GM12878 (cell line): ENCODE results near the gene KHDC1L. TPM values are rescaled to one million over a fixed set of nuclear protein-coding genes. Genes with fewer than 3 reads are reported as not detected.

ENCODE experiments used
- ATAC-seq: fragments of 200-7000 bp; cut with Tn5 transposase; 3 replicates; pipeline ENCODE4 v1.9.1; 2020; ENCODE audit warnings: mild to moderate bottlenecking, moderate library complexity
- BruUV-seq: library from RNA; stranded (reverse); fragments of 400-500 nt; replicated peaks from 2 replicates; lab custom pipeline; 2021; lab: Mats Ljungman, UMichigan
- CTCF ChIA-PET: fragments of 300-600 bp; sonication (Branson Sonifier 250); formaldehyde crosslinking; extraction: SDS; loops from one replicate; lab custom pipeline; 2021; ENCODE audit warnings: inconsistent platforms; lab: Yijun Ruan, JAX
- POLR2A ChIA-PET: fragments of 350-600 bp; formaldehyde crosslinking; extraction: SDS; loops from one replicate; lab custom pipeline; 2021; ENCODE audit warnings: inconsistent platforms; lab: Charles Lee
- RAD21 ChIA-PET: fragments of 300-600 bp; sonication (Branson Sonifier 250); formaldehyde crosslinking; loops from one replicate; lab custom pipeline; 2023; ENCODE audit warnings: antibody characterized with exemption; ENCODE audit not compliant: unreplicated experiment; lab: Charles Lee
- SMC1A ChIA-PET: fragments of 300-600 bp; sonication (Branson Sonifier 250); formaldehyde crosslinking; loops from one replicate; lab custom pipeline; 2023; ENCODE audit not compliant: unreplicated experiment, uncharacterized antibody; lab: Charles Lee
- DNase-seq: peaks from one replicate; pipeline ENCODE4 v3.0.0-alpha.2; 2011; ENCODE audit warnings: low read depth, low spot score
- FAIRE-seq: peaks from 3 replicates; lab custom pipeline; 2011; peaks lifted over from hg19 to GRCh38; lab: Jason Lieb, UNC
- H2AFZ ChIP-seq: 2 replicates; pipeline ENCODE4 v1.6.0; 2011; ENCODE audit warnings: low read depth, low read length, control low read depth; ENCODE audit not compliant: control insufficient read depth
- H3K27ac ChIP-seq: 2 replicates; pipeline ENCODE4 v1.5.1; 2011; ENCODE audit warnings: control low read depth; ENCODE audit not compliant: control insufficient read depth, insufficient read depth
- H3K27me3 ChIP-seq, 2 experiments: replicated peaks in 1 of 2; 2 replicates each; pipeline versions ENCODE4 v1.6.0 to v1.6.1; 2011; ENCODE audit warnings: low read length in 1 of 2; ENCODE audit not compliant: control insufficient read depth in 2 of 2, insufficient read depth in 2 of 2
- H3K36me3 ChIP-seq, 2 experiments: 2 replicates each; pipeline ENCODE4 v1.5.1; 2011; ENCODE audit warnings: low read length in 1 of 2; ENCODE audit not compliant: control insufficient read depth in 2 of 2, insufficient read depth in 2 of 2
- H3K4me1 ChIP-seq: 2 replicates; pipeline ENCODE4 v1.6.1; 2011; ENCODE audit warnings: mild to moderate bottlenecking, low read length, moderate library complexity, mixed read lengths; ENCODE audit not compliant: control insufficient read depth, insufficient read depth
- H3K4me2 ChIP-seq: 2 replicates; pipeline ENCODE4 v1.6.0; 2011; ENCODE audit warnings: control low read depth; ENCODE audit not compliant: control insufficient read depth, insufficient read depth
- H3K4me3 ChIP-seq: fragments of 200-600 bp; sonication (generic); 2 replicates; pipeline ENCODE4 v1.5.1; 2016
- H3K79me2 ChIP-seq: 2 replicates; pipeline ENCODE4 v1.6.0; 2011; ENCODE audit warnings: low read length; ENCODE audit not compliant: control insufficient read depth, insufficient read depth
- H3K9ac ChIP-seq: 2 replicates; pipeline ENCODE4 v1.8.0; 2011; ENCODE audit warnings: low read length, control low read depth, mixed read lengths; ENCODE audit not compliant: control insufficient read depth, insufficient read depth
- H3K9me3 ChIP-seq: replicated peaks from 3 replicates; pipeline ENCODE4 v1.5.1; 2011; ENCODE audit warnings: mild to moderate bottlenecking, low read length; ENCODE audit not compliant: control insufficient read depth, insufficient read depth
- H4K20me1 ChIP-seq: 2 replicates; pipeline ENCODE4 v1.6.0; 2011; ENCODE audit not compliant: control insufficient read depth, insufficient read depth
- GABPA ChIP-seq: IDR thresholded peaks from 2 replicates; pipeline ENCODE4 v1.6.1; 2014; ENCODE audit warnings: antibody characterized with exemption, low read depth, mild to moderate bottlenecking, inconsistent platforms
- KLF5 ChIP-seq: fragments of 450-650 bp; IDR thresholded peaks from 2 replicates; pipeline ENCODE4 v1.6.1; 2014; ENCODE audit warnings: mild to moderate bottlenecking; ENCODE audit not compliant: partially characterized antibody
- PAX8 ChIP-seq: fragments of 450-650 bp; IDR thresholded peaks from 2 replicates; pipeline ENCODE4 v1.6.1; 2017; ENCODE audit warnings: mild to moderate bottlenecking, moderate library complexity
- RAD21 ChIP-seq: IDR thresholded peaks from 2 replicates; pipeline ENCODE4 v1.6.1; 2011; ENCODE audit warnings: mild to moderate bottlenecking, low read depth, low read length, moderate library complexity; ENCODE audit not compliant: insufficient read depth
- RELA ChIP-seq: fragments of 450-650 bp; IDR thresholded peaks from 2 replicates; pipeline ENCODE4 v1.8.0; 2014; ENCODE audit warnings: borderline replicate concordance; ENCODE audit not compliant: partially characterized antibody
- RUNX3 ChIP-seq: IDR thresholded peaks from 2 replicates; pipeline ENCODE4 v1.6.1; 2012; ENCODE audit warnings: low read length, inconsistent platforms
- SIX5 ChIP-seq: IDR thresholded peaks from 2 replicates; pipeline ENCODE4 v1.6.1; 2011; ENCODE audit warnings: mild to moderate bottlenecking, low read depth, low read length, moderate library complexity; ENCODE audit not compliant: severe bottlenecking
- SUPT20H ChIP-seq: IDR thresholded peaks from 2 replicates; pipeline ENCODE4 v1.6.1; 2011; ENCODE audit warnings: low read depth, mild to moderate bottlenecking, low read length, moderate library complexity, borderline replicate concordance; ENCODE audit not compliant: control insufficient read depth
- TCF12 ChIP-seq: IDR thresholded peaks from 2 replicates; pipeline ENCODE4 v1.6.1; 2011; ENCODE audit warnings: low read depth, mild to moderate bottlenecking, low read length
- WGBS: methylation state at CpG from one replicate; pipeline ENCODE4 v1.1.6; 2016; ENCODE audit warnings: low lambda C conversion rate; ENCODE audit not compliant: insufficient replicate concordance, insufficient coverage; ENCODE audit errors: missing lambda C conversion rate; 5-methylcytosine and 5-hydroxymethylcytosine counted together
- in situ Hi-C: fragments of 300-500 bp; cut with MboI; formaldehyde crosslinking; loops from 9 replicates; pipeline ENCODE4 v1.14.3; 2018; ENCODE audit warnings: mixed read lengths
- intact Hi-C: fragments of 100-400 bp; cut with micrococcal nuclease; formaldehyde crosslinking; loops from one replicate; pipeline ENCODE4 v1.14.2; 2022; ENCODE audit not compliant: unreplicated experiment
- polyA plus RNA-seq, 11 experiments: library from polyadenylated mRNA; depleted of rRNA in 4 of 11; unstranded in 6 of 11; stranded (reverse) in 5 of 11; fragments of >200 nt; fragmentation: Nextera tagmentation in 4 of 11; fragmentation: Illumina TruSeq in 1 of 11; extraction: Ambion mirVana in 4 of 11; extraction: Trizol in 1 of 11; gene quantifications; 1 replicate in 1 of 11; 2 replicates in 10 of 11; pipeline versions ENCODE4 v1.2.1 to v1.2.3, GENCODE V29; 2011 to 2016; ENCODE audit warnings: inconsistent platforms in 2 of 11, missing spikeins in 2 of 11, low read depth in 1 of 11
- total RNA-seq, 4 experiments: library from RNA; depleted of rRNA in 3 of 4; stranded (reverse); fragments of >200 nt in 3 of 4; fragmentation: Illumina TruSeq in 1 of 4; extraction: Trizol in 1 of 4; gene quantifications; 2 replicates each; pipeline versions ENCODE4 v1.2.1 to v1.2.3, GENCODE V29; 2013 to 2021
- TF ChIP-seq, protein P1 (sequence below): IDR thresholded peaks from 2 replicates; pipeline ENCODE4 v1.6.1; 2012; ENCODE audit warnings: low read depth, low read length, improper control_type of control experiment
- TF ChIP-seq, protein P2 (sequence below): IDR thresholded peaks from 2 replicates; pipeline ENCODE4 v1.6.1; 2012; ENCODE audit warnings: low read depth, low read length, improper control_type of control experiment
- TF ChIP-seq, protein P3 (sequence below): fragments of 450-650 bp; IDR thresholded peaks from 2 replicates; pipeline ENCODE4 v1.6.1; 2017; ENCODE audit warnings: mild to moderate bottlenecking, low read depth, inconsistent platforms; ENCODE audit not compliant: poor library complexity, severe bottlenecking
- TF ChIP-seq, protein P4 (sequence below): IDR thresholded peaks from 2 replicates; pipeline ENCODE4 v1.6.1; 2011; ENCODE audit warnings: borderline replicate concordance, low read depth, mild to moderate bottlenecking, moderate library complexity, low read length; ENCODE audit not compliant: insufficient read depth, poor library complexity, severe bottlenecking
- TF ChIP-seq, protein P5 (sequence below): IDR thresholded peaks from 2 replicates; pipeline ENCODE4 v1.6.1; 2011; ENCODE audit warnings: borderline replicate concordance, low read depth, mild to moderate bottlenecking, moderate library complexity, mixed read lengths, low read length; ENCODE audit not compliant: insufficient read depth; ENCODE audit errors: extremely low read length

The KHDC1L gene
- total and polyA plus RNA-seq, 10 of the 15 experiments (the other 5 are each of a cell fraction or from before 2014, with no cell fraction given), result 0.12 to 0.37 (median 0.24) TPM; not detected in 4

DNA sequence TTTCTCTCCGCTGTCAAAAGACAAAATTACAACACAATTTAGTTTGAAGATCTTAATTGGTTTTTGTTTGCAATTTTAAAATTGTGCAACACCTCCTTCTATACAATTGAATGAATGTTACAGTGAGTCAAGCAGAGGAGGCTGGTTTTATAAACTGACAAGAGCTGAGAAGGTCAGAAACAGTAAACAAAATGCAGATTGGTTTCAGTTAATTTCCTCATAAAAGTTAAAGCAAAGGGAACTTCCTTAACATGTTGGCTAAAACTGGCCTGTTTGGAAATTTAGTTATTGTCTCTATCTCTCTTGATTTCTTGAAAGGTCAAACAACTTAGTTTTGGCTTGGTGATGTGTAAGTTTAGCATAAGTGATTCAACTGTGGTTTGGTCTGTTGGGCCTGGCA is 22.2 kb downstream of the KHDC1L start:
- CTCF ChIA-PET, result no interaction called here
- Histone ChIP-seq H4K20me1 (no peaks in the 10 kb centered on the region; the same call in 1 of the 2 replicates), H3K4me1 (no peaks in the 10 kb centered on the region), H3K27ac (no peak overlapping the region), H3K4me2 (no peak overlapping the region), H2AFZ (no peak overlapping the region), H3K27me3 (no peaks in the 10 kb centered on the region), H3K9ac (no peak overlapping the region), H3K79me2 (no peaks in the 10 kb centered on the region), H3K36me3 (no peaks in the 10 kb centered on the region), H3K9me3 (no peaks in the 10 kb centered on the region), H3K4me3 (no peak overlapping the region)
- intact Hi-C loops (no loop called here), in situ Hi-C loops (no loop called here)
- SMC1A ChIA-PET, result no interaction called here
- no peak for FAIRE-seq
- DNase-seq, result no peak
- no TSS peak for BruUV-seq
- ATAC-seq, result no peak
- 96% methylated on average over 1 of the region's 1 CpG for WGBS
- RAD21 ChIA-PET, result no interaction called here
- POLR2A ChIA-PET, result no interaction called here
- TF ChIP-seq TCF12, result no peak
- TF ChIP-seq GABPA, result no peak
- no peak for TF ChIP-seq RELA
- TF ChIP-seq, protein P1, sequence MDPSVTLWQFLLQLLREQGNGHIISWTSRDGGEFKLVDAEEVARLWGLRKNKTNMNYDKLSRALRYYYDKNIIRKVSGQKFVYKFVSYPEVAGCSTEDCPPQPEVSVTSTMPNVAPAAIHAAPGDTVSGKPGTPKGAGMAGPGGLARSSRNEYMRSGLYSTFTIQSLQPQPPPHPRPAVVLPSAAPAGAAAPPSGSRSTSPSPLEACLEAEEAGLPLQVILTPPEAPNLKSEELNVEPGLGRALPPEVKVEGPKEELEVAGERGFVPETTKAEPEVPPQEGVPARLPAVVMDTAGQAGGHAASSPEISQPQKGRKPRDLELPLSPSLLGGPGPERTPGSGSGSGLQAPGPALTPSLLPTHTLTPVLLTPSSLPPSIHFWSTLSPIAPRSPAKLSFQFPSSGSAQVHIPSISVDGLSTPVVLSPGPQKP, result no peak
- TF ChIP-seq, protein P2, sequence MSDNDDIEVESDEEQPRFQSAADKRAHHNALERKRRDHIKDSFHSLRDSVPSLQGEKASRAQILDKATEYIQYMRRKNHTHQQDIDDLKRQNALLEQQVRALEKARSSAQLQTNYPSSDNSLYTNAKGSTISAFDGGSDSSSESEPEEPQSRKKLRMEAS, result no peak
- no peak for TF ChIP-seq KLF5
- TF ChIP-seq SIX5, result no peak
- TF ChIP-seq, protein P3, sequence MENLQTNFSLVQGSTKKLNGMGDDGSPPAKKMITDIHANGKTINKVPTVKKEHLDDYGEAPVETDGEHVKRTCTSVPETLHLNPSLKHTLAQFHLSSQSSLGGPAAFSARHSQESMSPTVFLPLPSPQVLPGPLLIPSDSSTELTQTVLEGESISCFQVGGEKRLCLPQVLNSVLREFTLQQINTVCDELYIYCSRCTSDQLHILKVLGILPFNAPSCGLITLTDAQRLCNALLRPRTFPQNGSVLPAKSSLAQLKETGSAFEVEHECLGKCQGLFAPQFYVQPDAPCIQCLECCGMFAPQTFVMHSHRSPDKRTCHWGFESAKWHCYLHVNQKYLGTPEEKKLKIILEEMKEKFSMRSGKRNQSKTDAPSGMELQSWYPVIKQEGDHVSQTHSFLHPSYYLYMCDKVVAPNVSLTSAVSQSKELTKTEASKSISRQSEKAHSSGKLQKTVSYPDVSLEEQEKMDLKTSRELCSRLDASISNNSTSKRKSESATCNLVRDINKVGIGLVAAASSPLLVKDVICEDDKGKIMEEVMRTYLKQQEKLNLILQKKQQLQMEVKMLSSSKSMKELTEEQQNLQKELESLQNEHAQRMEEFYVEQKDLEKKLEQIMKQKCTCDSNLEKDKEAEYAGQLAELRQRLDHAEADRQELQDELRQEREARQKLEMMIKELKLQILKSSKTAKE, result no peak
- TF ChIP-seq, protein P4, sequence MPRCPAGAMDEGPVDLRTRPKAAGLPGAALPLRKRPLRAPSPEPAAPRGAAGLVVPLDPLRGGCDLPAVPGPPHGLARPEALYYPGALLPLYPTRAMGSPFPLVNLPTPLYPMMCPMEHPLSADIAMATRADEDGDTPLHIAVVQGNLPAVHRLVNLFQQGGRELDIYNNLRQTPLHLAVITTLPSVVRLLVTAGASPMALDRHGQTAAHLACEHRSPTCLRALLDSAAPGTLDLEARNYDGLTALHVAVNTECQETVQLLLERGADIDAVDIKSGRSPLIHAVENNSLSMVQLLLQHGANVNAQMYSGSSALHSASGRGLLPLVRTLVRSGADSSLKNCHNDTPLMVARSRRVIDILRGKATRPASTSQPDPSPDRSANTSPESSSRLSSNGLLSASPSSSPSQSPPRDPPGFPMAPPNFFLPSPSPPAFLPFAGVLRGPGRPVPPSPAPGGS, result no peak
- TF ChIP-seq PAX8, result no peak
- no peak for TF ChIP-seq RUNX3
- TF ChIP-seq, protein P5, sequence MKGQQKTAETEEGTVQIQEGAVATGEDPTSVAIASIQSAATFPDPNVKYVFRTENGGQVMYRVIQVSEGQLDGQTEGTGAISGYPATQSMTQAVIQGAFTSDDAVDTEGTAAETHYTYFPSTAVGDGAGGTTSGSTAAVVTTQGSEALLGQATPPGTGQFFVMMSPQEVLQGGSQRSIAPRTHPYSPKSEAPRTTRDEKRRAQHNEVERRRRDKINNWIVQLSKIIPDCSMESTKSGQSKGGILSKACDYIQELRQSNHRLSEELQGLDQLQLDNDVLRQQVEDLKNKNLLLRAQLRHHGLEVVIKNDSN, result no peak
- no peak for TF ChIP-seq RAD21
- no peak for TF ChIP-seq SUPT20H
